Stomach (tissue), 4 donors: Measurements from ENCODE around the gene CD68.

Source experiments
- EP300 ChIP-seq: sonication (generic); formaldehyde crosslinking; IDR thresholded peaks from one replicate; pipeline ENCODE4 v1.6.1; 2017; ENCODE audit warnings: antibody characterized with exemption
- POLR2AphosphoS5 ChIP-seq, 3 donors: sonication (generic); formaldehyde crosslinking; IDR thresholded peaks; one replicate each; pipeline ENCODE4 v1.6.1; 2016; ENCODE audit warnings: antibody characterized with exemption in 3 of 3
- TF ChIP-seq, protein P1 (sequence below), 7 experiments: fragments of 450-650 bp in 4 of 7; fragments of 200-600 bp in 3 of 7; sonication (generic) in 3 of 7; IDR thresholded peaks; one replicate each; pipeline ENCODE4 v1.5.1; 2016 to 2019; ENCODE audit warnings: antibody characterized with exemption in 7 of 7, control low read depth in 2 of 7, mild to moderate bottlenecking in 1 of 7

DNA sequence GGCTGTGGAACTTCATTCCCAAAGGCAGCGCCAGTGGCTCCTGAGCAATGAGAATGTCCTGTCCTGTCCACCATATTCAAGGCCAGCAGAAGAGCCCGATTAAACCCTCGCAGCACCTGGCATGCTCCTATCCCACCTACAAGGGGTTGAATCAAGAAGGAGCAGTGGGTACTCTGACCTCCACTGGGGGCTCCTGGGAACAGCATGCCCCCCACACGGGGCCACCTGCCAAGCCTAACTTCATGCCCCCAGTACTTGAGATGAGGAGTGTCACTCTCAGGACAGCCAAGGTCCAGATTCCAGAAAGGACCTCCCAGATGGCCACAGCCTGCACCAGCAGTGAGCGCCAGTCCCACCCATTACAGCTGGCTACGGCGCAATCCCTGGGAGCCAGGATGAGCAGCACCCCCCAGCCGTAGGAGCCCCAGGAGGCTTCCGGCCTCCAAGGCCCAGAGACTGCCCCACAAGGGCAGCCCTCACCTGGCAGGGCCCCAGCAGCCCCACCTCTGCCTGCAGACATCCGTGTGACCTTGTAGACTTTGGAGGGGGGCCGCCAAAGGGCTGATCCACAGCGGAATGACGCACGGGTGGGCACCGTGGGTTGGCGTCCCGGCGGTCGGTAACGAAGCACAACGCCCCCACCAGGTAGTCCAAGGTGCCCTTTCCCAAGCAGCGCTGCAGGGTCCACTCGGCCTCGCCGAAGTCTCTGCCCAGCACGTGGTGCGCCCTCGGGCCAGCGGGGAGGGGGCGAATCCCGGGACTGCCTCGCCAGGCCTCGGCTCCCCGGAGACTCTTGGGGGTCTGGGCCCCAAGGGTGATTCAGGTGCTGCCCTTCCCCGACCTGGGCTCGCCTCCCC is 3.2 kb downstream of the CD68 start:
- TF ChIP-seq EP300 (no peak), POLR2AphosphoS5 (IDR thresholded peaks at IDR 0.05) (no peak)
- TF ChIP-seq, protein P1, sequence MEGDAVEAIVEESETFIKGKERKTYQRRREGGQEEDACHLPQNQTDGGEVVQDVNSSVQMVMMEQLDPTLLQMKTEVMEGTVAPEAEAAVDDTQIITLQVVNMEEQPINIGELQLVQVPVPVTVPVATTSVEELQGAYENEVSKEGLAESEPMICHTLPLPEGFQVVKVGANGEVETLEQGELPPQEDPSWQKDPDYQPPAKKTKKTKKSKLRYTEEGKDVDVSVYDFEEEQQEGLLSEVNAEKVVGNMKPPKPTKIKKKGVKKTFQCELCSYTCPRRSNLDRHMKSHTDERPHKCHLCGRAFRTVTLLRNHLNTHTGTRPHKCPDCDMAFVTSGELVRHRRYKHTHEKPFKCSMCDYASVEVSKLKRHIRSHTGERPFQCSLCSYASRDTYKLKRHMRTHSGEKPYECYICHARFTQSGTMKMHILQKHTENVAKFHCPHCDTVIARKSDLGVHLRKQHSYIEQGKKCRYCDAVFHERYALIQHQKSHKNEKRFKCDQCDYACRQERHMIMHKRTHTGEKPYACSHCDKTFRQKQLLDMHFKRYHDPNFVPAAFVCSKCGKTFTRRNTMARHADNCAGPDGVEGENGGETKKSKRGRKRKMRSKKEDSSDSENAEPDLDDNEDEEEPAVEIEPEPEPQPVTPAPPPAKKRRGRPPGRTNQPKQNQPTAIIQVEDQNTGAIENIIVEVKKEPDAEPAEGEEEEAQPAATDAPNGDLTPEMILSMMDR (IDR thresholded peaks at IDR 0.05): no peak
